Right forelimb (tissue), 1 donor: ENCODE measurements around the gene PRPF40B.
"Not testable (repeated sequence)": the region's sequence is repeated elsewhere in the genome, so short reads cannot be mapped to it uniquely, and the experiment has no call there.

Experiments used
- DNase-seq: peaks from one replicate; pipeline ENCODE4 v3.0.0-alpha.2; 2018

The PRPF40B gene

GRCh38 chr12:49623142-49623904 is at the start of gene PRPF40B:
PRPF40B (plus strand) TSS chr12:49623561; CDS start chr12:49623591, 30 bp downstream.
- peak; percentile 91 for DNase-seq

- DNase-seq, result no peak
Measured at GRCh38 chr12:49577589-49578315, 45.6 kb upstream of the PRPF40B start.

GRCh38 chr12:49578471-49579112 is 44.8 kb upstream of the PRPF40B start:
- DNase-seq, result no peak

- peak; percentile 83 for DNase-seq
Measured at GRCh38 chr12:49580572-49581535, 42.5 kb upstream of the PRPF40B start.

DNA sequence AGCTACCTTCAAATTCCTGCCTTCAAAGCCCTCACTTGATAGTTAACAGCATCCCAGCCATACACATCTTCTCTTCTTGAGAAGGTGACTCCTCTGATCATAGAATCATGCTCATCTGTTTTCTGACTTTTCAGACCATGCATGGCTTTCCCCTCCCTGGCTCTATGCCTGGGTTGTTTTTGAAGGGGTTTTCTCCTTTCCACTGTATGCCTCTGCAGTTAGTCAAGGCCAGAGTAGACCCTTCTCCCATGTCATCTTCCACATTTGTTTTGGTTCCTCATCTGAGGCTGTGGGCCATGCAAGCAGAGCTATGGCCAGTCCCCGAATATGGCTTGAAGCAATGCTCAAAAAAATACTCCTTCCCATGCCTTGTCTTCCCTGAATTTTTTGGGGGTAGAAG is 41.2 kb upstream of the PRPF40B start:
- no peak for DNase-seq

DNA sequence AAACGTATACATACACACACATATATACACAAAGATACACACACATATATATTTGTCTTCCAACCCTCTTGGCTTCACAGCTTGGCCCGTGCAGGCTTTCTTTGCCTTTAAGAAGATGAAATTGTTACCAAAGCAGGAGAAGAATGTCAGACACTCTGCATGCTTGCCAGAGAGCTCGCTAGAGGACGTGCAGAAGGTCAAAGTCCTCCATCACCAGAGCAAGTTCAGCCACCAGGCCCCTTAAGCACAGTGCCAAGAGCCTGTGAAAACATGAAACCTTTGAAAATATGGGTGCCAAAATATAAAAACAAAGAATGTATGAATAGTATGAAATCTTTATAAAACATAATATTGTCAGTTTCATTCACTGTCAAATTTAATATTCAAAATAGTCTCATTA is 40.5 kb upstream of the PRPF40B start:
- DNase-seq, result no peak

DNA sequence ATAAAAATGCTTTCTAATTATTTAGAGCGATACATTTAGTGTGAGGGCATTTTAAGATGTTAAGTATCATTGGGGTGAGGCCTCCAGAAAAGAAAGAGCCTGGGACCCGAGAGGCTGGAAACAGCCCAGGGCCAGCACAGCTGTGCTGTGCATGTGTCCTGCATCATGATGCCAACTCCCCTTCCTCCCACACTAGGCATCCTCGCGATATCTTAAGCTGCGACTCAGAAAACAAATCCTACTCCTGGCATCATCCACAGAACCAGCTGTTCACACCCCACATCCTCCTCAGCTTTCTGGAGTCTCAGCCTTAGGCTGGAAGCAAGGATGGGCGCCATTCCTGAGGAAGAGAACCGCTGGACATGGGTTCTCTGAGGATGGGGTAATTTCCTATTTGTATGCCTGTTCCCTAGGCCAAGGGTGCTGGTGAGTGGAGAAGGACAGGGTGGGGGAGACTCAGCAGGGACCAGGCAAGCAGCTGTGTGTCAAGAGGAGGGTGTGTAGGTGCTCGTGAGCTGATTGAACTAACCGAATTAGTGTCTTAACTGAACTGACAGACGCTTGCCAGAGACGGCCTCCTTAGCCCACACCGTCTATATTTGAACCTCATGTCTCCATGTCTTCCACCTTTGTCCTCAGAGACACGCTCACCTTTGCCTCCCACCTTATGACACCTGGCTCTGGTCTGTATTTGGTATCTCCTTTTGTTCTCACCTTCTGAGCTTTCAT is 39.8 kb upstream of the PRPF40B start:
- DNase-seq, result no peak

- no peak for DNase-seq
Measured at GRCh38 chr12:49584591-49584990, 38.8 kb upstream of the PRPF40B start.

- no peak for DNase-seq
Measured at GRCh38 chr12:49585477-49586459, 37.6 kb upstream of the PRPF40B start.

- DNase-seq, result no peak
Measured at GRCh38 chr12:49587174-49587908, 36.0 kb upstream of the PRPF40B start.

DNA sequence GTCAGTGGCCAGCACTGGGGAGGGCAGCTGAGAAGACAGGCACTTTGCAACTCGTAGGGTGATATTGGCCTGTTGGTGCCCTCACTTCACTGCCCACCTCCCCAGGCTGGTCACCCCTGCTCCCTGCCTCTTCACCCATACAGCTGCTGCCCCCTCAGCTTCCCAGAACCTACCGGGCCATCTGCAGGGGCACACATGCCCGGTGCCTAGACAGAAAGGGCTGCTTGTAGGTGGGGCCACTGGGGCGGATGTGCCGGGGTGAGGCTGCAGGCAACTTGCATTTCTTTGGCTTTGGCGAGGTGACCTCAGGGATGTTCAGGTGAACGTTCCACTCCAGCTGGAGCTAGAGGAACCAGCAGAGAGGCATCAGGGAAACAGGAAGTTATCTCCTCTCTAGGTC is 35.1 kb upstream of the PRPF40B start:
- no peak for DNase-seq

- DNase-seq, result no peak
Measured at GRCh38 chr12:49588721-49589516, 34.4 kb upstream of the PRPF40B start.

DNA sequence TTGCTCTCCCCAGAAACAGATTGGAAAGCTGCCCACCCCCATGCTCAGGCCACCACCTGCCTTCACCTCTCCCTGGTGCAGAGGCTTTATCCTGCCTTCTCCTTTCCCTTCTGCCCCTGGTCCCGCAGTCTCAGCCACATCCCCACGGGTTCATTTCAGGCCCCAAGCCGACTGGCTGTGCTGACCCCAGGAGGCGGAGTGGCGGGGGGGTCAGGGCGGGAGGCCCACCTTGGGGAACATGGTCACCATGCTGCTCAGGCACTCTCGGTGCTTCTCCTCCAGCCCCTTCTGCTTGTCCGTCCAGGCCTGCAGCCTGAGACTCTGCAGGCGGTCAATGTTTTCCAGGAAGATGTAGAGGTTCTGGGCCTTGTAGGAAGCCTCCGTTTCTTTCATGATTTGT is 24.8 kb upstream of the PRPF40B start:
- DNase-seq, result no peak

DNA sequence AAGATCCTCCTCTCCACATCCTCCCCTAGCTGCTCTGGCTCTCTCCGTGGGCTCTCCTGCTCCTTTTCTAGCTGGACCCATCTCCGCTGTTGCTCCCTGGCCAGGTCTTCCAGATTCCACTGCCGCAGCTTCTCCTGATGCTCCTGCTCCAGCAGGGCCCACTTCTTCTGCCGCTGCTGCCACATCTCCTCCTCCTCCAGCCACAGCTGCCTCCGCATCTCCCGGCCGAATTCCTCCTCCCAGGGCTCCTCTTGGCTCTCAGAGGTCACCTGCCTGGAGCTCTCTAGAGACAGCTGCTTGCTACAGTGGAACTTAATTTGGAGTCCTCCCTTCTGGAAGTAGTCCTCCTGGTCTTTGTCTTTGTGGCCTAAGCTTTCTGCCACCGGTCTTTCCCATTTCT is 23.4 kb upstream of the PRPF40B start:
- DNase-seq, result no peak

- DNase-seq, result no peak
Measured at GRCh38 chr12:49603721-49604120, 19.6 kb upstream of the PRPF40B start.

DNA sequence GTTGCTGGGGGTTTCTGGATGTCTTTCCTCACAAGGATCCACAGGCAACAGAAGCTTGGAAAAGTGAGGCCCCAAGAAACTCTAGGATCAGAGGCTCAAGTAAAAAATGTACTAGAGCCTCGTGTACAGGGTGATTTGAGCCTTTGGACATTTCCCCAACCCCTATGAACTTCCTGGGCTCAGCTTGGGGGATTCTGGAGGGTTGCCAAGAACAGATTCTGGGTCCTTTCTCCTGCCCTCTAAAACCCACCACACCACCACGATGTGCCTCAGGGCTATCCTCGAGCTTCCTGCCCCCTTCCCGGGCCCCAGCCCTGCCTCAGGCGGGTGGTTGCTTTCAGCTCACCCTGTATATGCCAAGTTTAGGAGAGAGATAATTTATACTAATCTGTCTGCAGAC is 18.5 kb upstream of the PRPF40B start:
- DNase-seq, result no peak

DNA sequence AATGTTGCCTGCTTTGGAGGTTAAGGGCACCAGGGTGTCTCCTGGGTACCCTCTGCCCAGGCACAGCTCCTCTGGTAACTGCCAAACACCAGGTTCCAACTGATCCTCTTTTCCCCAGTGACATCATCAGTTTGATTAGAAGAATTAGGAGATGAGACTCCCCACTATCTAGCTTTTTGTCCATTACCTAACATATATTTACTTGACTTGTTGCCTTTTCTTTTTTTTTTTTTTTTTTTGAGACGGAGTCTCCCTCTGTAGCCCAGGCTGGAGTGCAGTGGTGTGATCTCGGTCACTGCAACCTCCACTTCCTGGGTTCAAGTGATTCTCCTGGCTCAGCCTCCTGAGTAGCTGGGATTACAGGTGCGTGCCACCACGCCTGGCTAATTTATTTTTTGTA is 17.8 kb upstream of the PRPF40B start, which contains the start of gene FAM186B:
Gene FAM186B (minus strand): TSS at position 101 of the 400 bp plus-strand sequence. CDS start 162 bp downstream, outside the sequence.
- DNase-seq, result not testable (repeated sequence)

DNA sequence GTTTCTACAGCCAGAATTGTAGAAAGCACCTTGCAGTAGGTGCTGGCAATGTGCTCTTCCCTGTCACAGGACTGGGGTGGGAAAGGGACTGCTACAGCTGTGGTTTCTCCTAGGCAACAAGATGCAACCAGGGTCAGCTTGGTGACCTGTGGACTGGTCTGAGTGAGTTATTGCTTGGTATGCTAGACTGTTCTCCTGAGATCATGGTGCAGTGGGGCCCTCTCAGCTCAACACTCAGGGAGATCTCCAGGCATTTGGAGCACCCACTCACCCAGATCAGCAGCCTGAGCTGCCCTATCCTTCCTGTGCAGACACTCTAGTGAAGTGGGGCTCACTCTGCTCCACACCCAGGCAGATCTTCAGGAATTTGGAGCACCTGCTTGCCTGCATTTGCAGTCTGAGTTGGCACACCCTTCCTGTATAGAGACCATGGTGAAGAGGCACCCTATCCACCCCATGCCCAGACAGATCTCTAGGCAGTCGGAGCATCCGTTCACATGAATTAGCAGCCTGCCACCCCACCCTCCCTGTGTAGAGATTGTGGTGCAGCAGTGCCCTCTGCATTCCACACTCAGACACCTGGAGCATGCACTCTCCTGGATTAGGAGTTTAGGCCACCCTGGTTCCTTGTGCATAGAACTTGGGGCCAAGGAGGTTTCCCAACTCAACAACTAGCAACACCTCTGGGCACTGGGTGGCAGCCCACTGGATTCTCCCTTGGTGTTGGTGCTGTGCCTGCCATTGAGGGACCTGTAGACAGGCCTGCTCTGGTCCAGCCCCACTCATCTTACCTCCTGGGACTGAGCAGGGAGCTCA is 14.1 kb upstream of the PRPF40B start:
- no peak for DNase-seq
